ENCODE measurements around the gene HJV.
A peak's percentile ranks its signal among the peaks of the same experiment; 100 is the strongest.
"Not testable (repeated sequence)": the region's sequence is repeated elsewhere in the genome, so short reads cannot be mapped to it uniquely, and the experiment has no call there.

Gene HJV, protein sequence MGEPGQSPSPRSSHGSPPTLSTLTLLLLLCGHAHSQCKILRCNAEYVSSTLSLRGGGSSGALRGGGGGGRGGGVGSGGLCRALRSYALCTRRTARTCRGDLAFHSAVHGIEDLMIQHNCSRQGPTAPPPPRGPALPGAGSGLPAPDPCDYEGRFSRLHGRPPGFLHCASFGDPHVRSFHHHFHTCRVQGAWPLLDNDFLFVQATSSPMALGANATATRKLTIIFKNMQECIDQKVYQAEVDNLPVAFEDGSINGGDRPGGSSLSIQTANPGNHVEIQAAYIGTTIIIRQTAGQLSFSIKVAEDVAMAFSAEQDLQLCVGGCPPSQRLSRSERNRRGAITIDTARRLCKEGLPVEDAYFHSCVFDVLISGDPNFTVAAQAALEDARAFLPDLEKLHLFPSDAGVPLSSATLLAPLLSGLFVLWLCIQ

DNA sequence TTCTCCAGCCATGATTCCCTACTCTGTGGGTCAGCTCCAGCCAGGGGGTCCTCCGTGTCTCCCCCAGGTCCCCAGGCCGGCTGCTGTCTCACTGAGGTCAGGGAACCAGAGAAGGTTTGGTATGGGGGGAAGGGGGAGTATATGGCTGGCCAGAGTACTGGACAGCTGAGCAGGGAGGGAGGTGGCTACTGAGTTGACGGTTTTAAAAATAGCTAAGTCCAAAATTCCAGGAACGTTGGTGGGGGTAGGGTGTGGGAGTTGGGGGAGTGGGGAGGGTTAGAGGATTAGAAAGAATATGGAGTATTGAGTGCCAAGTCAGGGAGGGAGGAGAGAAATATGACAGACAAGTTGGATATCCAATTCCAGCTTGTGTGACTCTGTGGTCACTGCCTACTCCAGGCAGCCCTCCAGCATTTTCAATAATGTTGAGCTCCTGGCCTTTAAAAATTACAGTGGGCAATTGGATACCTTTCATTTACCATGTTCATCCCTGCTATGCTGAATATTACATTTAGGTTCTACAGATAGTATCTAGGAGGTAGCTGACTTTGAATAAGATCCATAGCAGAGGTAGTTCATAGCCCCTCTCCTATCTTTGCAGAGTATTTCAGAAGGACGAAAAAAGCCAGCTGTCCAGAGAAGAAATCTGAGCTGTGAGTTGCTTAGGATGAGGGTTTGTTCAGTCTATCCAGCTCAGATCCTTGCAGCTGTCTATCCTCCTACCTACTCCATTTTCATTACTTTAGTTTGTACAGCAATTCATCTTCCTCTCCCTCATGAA, at the start of gene HJV:
TSS of gene HJV (minus strand) at position 114 of the 781 bp plus-strand sequence. CDS start 1,504 bp downstream, outside the sequence.
- H3K4me3 ChIP-seq (ENCODE audit: low read length): no peak within 1 kb of the TSS
- TF ChIP-seq, protein P1, sequence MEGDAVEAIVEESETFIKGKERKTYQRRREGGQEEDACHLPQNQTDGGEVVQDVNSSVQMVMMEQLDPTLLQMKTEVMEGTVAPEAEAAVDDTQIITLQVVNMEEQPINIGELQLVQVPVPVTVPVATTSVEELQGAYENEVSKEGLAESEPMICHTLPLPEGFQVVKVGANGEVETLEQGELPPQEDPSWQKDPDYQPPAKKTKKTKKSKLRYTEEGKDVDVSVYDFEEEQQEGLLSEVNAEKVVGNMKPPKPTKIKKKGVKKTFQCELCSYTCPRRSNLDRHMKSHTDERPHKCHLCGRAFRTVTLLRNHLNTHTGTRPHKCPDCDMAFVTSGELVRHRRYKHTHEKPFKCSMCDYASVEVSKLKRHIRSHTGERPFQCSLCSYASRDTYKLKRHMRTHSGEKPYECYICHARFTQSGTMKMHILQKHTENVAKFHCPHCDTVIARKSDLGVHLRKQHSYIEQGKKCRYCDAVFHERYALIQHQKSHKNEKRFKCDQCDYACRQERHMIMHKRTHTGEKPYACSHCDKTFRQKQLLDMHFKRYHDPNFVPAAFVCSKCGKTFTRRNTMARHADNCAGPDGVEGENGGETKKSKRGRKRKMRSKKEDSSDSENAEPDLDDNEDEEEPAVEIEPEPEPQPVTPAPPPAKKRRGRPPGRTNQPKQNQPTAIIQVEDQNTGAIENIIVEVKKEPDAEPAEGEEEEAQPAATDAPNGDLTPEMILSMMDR (IDR thresholded peaks at IDR 0.05; ENCODE audit: insufficient read depth, low read depth, low read length, missing control alignments): no peak
- DNase-seq (ENCODE audit: low read depth): no peak

DNA sequence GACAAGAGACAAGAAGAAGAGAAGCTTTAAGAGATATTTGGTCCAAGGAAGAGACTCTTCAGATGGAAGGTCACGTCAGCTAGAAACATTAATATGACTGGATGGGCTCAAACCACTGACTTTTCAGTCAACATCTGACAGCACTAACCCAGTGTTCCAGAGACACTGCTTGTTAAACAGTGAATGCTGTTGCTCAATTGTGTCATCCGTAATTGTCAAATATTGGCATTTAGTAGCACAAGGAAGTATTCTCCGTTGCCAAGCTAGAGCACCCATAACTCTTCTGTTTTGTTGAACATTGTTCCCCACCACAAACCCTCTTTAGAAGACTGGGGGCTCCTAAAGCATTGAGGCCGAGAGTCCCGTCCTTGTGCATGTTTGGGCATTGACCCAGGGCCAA, 37.6 kb upstream of the HJV start:
- not testable (repeated sequence) for H3K4me3 ChIP-seq (ENCODE audit: low read length); DNase-seq (ENCODE audit: low read depth)

DNA sequence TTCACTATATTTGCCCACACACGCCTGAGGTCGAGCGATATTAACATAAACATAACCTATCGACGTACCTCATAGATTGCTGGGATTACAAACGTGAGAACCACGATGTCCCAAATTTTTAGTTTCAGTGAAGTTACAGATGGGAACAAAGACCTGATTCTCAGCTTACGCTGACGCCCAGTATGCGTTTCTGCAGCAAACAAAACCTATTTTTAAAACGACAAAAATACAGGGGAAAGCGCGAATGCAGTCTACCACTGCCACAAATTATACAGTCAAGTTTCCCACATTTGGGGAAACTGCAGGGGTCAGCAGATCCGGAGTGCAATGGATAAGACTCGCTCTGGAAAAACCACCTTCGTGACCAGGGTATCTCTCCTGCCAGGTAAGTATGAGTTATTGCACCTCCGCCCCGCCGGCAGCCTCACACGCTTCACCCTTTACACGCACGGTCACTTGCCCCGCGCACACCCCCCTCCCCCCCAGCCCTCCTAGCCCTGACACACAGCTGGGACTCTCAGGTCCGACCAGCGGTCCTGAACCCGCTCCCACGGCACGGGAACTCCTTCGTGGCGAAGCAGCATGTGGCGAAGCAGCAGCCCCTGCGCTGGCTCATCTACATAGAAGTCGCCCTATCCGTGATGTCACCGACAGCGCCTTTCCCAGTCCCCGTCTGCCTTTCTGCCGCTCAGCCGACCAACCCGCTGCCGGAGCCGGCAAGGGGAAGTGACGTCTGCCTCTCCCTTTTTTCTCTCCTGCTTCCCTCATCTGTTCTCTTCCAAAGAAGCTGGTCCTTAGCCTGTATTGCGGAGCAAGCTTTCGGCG, 30.5 kb upstream of the HJV start:
- DNase-seq (ENCODE audit: low read depth): peak; percentile 94
- peak overlapping the region; percentile 44 for H3K4me3 ChIP-seq (ENCODE audit: low read length)

DNA sequence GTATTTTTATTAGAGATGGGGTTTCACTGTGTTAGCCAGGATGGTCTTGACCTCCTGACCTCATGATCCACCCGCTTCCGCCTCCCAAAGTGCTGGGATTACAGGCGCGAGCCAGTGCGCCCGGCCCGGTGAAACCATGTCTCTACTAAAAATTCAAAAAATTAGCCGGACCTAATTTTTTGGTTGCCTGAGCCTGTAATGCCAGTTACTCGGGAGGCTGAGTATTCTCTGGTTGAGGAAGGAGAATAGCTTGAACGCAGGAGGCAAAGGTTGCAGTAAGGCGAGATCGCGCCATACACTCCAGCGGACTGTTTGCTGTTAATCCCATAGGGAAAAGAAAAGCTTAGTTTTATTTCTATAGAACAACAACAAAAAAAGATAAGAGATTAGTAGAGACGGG, 29.9 kb upstream of the HJV start:
- TF ChIP-seq, protein P1 (IDR thresholded peaks at IDR 0.05; ENCODE audit: insufficient read depth, low read depth, low read length, missing control alignments): no peak
- no peak for DNase-seq (ENCODE audit: low read depth)
- H3K4me3 ChIP-seq (ENCODE audit: low read length): peak overlapping the region; percentile 44

DNA sequence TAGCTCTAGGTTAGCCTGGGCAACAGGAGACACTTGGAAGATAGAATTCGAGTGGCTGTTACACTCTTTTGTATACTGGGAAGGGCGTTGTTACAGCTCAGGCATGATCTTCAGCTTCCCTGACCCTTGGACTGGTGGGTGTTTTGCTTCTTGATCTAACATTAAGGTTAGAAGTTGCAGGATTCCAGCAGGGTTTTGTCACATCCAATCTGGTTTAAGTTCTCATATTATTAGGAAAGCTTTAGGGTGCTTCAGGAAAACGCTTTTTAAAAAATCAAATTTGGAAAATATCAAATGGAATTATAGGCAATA, 29.1 kb upstream of the HJV start:
- DNase-seq (ENCODE audit: low read depth): not testable (repeated sequence)

DNA sequence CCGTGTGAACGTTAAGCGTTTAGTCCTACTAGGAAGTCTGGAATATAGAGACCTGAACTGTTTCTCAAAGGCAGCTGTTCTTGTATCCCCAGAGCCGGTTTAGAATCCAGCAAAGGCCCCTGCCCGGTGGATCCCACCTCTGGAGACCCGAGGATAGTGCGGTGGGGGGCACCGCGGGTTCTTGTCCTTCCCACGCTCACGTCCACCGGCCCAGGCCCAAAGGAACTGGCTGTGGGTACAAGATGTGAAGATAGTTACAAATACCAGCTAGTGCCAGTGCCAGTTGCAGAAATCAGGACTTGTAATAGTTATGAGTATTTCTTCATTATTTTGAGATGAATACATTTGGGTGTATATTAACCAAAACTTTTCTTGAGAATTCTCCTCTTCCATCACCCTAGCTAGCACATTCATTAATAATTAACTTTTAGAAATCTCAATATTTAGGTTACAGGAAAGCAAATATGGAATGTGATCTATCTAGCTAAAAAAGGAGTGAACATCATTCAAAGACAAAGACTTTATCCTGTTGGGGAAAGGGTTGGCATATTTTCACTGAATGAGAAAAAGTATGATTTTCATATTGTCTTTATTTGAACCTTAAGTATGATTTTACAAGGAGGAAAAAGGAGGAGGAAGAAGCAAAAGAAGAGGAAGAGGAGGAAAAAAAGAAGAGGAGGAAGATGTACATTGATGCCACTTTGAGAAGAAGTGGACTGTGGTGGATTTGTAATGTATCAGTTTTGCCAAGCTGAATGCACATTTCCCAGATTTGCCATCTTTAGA, 28.5 kb upstream of the HJV start:
- H3K4me3 ChIP-seq (ENCODE audit: low read length); DNase-seq (ENCODE audit: low read depth): not testable (repeated sequence)

More for the DNA sequence above, 29.1 kb upstream of the HJV start:
- not testable (repeated sequence) for H3K4me3 ChIP-seq (ENCODE audit: low read length)

DNA sequence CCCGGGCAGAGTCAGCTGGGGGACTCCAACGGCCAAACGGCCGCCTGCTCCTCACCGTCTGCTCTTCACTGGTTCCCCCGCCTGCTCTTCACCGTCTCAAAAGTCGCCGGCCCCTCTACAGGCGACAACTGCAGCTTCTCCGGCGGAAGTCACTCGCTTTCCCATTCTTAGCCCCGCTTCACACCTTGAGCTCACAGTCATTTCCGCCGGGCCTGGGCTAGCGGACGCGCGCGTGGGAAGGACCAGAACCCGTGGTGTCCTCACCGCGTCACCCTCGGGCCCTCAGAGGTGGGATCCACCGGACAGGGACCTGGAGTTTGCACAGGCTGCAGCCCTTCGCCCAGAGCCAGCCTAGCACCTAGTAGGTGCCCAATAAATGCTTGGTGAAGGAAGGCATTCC, 27.9 kb upstream of the HJV start:
- TF ChIP-seq, protein P1 (IDR thresholded peaks at IDR 0.05; ENCODE audit: insufficient read depth, low read depth, low read length, missing control alignments): no peak
- DNase-seq (ENCODE audit: low read depth): no peak
- no peak overlapping the region for H3K4me3 ChIP-seq (ENCODE audit: low read length)

DNA sequence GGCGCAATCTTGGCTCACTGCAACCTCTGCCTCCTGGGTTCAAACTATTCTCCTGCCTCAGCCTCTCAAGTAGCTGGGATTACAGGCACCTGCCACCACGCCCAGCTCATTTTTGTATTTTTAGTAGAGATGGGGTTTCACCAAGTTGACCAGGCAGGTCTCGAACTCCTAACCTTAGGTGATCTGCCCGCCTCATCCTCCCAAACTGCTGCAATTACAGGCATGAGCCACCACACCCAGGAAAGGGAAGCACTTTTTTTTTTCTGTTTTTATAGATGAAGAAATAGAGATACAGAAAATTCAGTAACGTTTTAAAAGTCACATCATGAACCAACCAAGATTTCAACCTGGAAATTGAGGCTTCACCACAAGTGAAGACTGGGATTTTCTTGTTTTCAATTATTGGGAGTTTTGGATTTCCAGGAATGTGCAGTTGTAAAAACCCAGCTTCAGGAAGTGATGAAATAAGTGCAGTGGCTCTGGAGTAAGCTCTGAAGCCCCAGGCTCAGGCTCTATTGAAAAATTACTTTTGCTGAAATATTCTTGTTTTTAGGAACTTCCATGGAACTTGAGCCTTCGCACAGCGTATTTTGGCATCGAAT, 27.1 kb upstream of the HJV start:
- not testable (repeated sequence) for DNase-seq (ENCODE audit: low read depth); H3K4me3 ChIP-seq (ENCODE audit: low read length)

DNA sequence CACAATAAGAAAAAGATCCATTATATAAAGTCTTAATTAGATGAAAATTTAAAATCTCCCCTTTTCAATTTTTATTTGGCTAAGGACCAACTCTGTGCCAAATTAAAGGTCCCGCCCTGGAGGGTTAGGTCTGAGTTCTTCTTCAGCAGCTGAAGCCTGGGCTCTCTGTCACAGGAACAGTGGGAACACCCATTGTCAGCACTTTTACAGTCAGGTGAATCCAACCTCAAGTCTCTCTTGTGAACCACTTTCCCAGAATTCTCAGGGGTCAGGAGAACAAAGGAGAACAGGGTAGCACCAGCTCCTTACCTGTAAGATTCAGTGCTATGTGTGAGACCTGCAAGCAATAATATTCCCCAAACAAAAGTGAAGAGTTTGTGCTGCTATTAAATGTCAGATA, 25.1 kb upstream of the HJV start:
- H3K4me3 ChIP-seq (ENCODE audit: low read length): no peak overlapping the region
- no peak for DNase-seq (ENCODE audit: low read depth)
- TF ChIP-seq, protein P1 (IDR thresholded peaks at IDR 0.05; ENCODE audit: insufficient read depth, low read depth, low read length, missing control alignments): no peak
